ENCODE measurements around the gene CABYR.

DNA sequence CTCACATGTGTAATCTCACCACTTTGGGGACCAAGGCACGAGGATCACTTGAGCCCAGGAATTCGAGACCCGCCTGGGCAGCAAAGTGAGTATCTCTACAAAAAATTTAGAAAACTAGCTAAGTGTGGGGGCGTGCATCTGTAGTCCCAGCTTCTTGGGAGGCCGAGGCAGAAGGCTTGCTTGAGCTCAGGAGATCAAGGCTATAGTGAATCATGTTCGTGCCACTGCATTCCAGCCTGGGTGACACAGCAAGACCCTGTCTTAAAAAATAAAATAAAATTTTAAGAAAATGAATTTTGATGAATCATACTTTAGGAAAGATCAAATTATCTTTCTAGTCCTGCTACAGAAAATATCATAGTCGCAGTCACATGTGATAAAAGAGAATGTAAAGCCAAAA lies 46.9 kb downstream of the CABYR start:
- TF ChIP-seq, protein P1, sequence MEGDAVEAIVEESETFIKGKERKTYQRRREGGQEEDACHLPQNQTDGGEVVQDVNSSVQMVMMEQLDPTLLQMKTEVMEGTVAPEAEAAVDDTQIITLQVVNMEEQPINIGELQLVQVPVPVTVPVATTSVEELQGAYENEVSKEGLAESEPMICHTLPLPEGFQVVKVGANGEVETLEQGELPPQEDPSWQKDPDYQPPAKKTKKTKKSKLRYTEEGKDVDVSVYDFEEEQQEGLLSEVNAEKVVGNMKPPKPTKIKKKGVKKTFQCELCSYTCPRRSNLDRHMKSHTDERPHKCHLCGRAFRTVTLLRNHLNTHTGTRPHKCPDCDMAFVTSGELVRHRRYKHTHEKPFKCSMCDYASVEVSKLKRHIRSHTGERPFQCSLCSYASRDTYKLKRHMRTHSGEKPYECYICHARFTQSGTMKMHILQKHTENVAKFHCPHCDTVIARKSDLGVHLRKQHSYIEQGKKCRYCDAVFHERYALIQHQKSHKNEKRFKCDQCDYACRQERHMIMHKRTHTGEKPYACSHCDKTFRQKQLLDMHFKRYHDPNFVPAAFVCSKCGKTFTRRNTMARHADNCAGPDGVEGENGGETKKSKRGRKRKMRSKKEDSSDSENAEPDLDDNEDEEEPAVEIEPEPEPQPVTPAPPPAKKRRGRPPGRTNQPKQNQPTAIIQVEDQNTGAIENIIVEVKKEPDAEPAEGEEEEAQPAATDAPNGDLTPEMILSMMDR (IDR thresholded peaks at IDR 0.05), result no peak
- TF ChIP-seq TAF1 (IDR thresholded peaks at IDR 0.05; ENCODE audit: borderline replicate concordance, low read depth, low read length) (no peak), RAD21 (IDR thresholded peaks at IDR 0.05; ENCODE audit: low read length) (no peak), RFX5 (IDR thresholded peaks at IDR 0.05; ENCODE audit: low read length) (no peak), TEAD4 (IDR thresholded peaks at IDR 0.05; ENCODE audit: borderline replicate concordance, insufficient read depth) (no peak), POLR2AphosphoS5 (IDR thresholded peaks at IDR 0.05; ENCODE audit: low read depth, low read length) (no peak), YY1 (IDR thresholded peaks at IDR 0.05; ENCODE audit: low read depth) (no peak), EZH2phosphoT487 (IDR thresholded peaks at IDR 0.05; ENCODE audit: borderline replicate concordance, low read depth) (no peak), SMC3 (IDR thresholded peaks at IDR 0.05; ENCODE audit: low read depth, low read length) (no peak), RCOR1 (IDR thresholded peaks at IDR 0.05; ENCODE audit: low read length) (no peak), TCF12 (IDR thresholded peaks at IDR 0.05) (no peak)
